Mesenchymal stem cell (in vitro differentiated cells and primary cell): ENCODE results near the gene OR13C2. TPM values are rescaled to one million over a fixed set of nuclear protein-coding genes. Genes with fewer than 3 reads are reported as not detected.
"Not testable (repeated sequence)": the region's sequence is repeated elsewhere in the genome, so short reads cannot be mapped to it uniquely, and the experiment has no call there.

Source experiments
- DNase-seq: peaks from one replicate; pipeline ENCODE4 v3.0.0-alpha.2; 2013
- H2AFZ ChIP-seq: one replicate; pipeline ENCODE4 v1.6.1; 2013; ENCODE audit warnings: low read depth, mild to moderate bottlenecking, control low read depth, inconsistent platforms, low read length, moderate library complexity
- H2AK5ac ChIP-seq: 2 replicates; pipeline ENCODE4 v1.6.1; 2013; ENCODE audit warnings: low read length, moderate library complexity, mild to moderate bottlenecking, inconsistent platforms; ENCODE audit not compliant: severe bottlenecking
- H2BK120ac ChIP-seq: one replicate; pipeline ENCODE4 v1.6.1; 2013; ENCODE audit warnings: low read depth, mild to moderate bottlenecking, inconsistent platforms, low read length, moderate library complexity
- H2BK12ac ChIP-seq, 2 experiments: one replicate each; pipeline ENCODE4 v1.6.1; 2013; ENCODE audit warnings: inconsistent platforms in 2 of 2, low read length in 2 of 2, mild to moderate bottlenecking in 2 of 2, moderate library complexity in 2 of 2, control low read depth in 1 of 2
- H2BK15ac ChIP-seq: one replicate; pipeline ENCODE4 v1.6.1; 2013; ENCODE audit warnings: mild to moderate bottlenecking, low read depth, inconsistent platforms; ENCODE audit not compliant: poor library complexity, severe bottlenecking
- H2BK5ac ChIP-seq: 2 replicates; pipeline ENCODE4 v1.6.1; 2013; ENCODE audit warnings: low read depth, mild to moderate bottlenecking, low read length, control low read depth, inconsistent platforms; ENCODE audit not compliant: poor library complexity, severe bottlenecking
- H3K14ac ChIP-seq, 2 experiments: one replicate each; pipeline ENCODE4 v1.6.1; 2013; ENCODE audit warnings: inconsistent platforms in 2 of 2, low read length in 2 of 2, control low read depth in 1 of 2, mild to moderate bottlenecking in 1 of 2, moderate library complexity in 1 of 2
- H3K18ac ChIP-seq, 2 experiments: one replicate each; pipeline ENCODE4 v1.6.1; 2013; ENCODE audit warnings: inconsistent platforms in 2 of 2, low read length in 2 of 2, control low read depth in 1 of 2, low read depth in 1 of 2, mild to moderate bottlenecking in 1 of 2
- H3K23ac ChIP-seq, 2 experiments: one replicate each; pipeline ENCODE4 v1.6.1; 2013; ENCODE audit warnings: inconsistent platforms in 2 of 2, low read length in 2 of 2, mild to moderate bottlenecking in 2 of 2, moderate library complexity in 2 of 2, control low read depth in 1 of 2
- H3K27ac ChIP-seq: 2 replicates; pipeline ENCODE4 v1.5.1; 2013; ENCODE audit warnings: mild to moderate bottlenecking, moderate library complexity, low read length, control low read depth, inconsistent platforms; ENCODE audit not compliant: poor library complexity, severe bottlenecking
- H3K27me3 ChIP-seq, 2 experiments: 2 replicates each; pipeline versions ENCODE4 v1.6.1 to v1.7.0; 2013; ENCODE audit warnings: low read length in 2 of 2, mild to moderate bottlenecking in 2 of 2, moderate library complexity in 2 of 2, control low read depth in 1 of 2, inconsistent platforms in 1 of 2; ENCODE audit not compliant: control insufficient read depth in 1 of 2, insufficient read depth in 1 of 2
- H3K36me3 ChIP-seq, 2 experiments: 2 replicates each; pipeline versions ENCODE4 v1.6.1 to v1.7.0; 2013; ENCODE audit warnings: low read length in 2 of 2, control low read depth in 1 of 2, inconsistent platforms in 1 of 2, low read depth in 1 of 2, mild to moderate bottlenecking in 1 of 2; ENCODE audit not compliant: insufficient read depth in 2 of 2, control insufficient read depth in 1 of 2
- H3K4ac ChIP-seq, 2 experiments: one replicate each; pipeline ENCODE4 v1.6.1; 2013; ENCODE audit warnings: inconsistent platforms in 2 of 2, low read length in 2 of 2, mild to moderate bottlenecking in 2 of 2, moderate library complexity in 2 of 2, control low read depth in 1 of 2, low read depth in 1 of 2
- H3K4me1 ChIP-seq: 2 replicates; pipeline ENCODE4 v1.6.1; 2013; ENCODE audit warnings: low read depth, low read length, control low read depth; ENCODE audit not compliant: control insufficient read depth, insufficient read depth
- H3K4me2 ChIP-seq: 2 replicates; pipeline ENCODE4 v1.6.1; 2013; ENCODE audit warnings: low read length, mild to moderate bottlenecking, inconsistent platforms; ENCODE audit not compliant: poor library complexity, severe bottlenecking
- H3K4me3 ChIP-seq, 2 experiments: 2 replicates each; pipeline versions ENCODE4 v1.5.1 to v1.7.0; 2013; ENCODE audit warnings: low read length in 2 of 2, mild to moderate bottlenecking in 2 of 2, control low read depth in 1 of 2, low read depth in 1 of 2; ENCODE audit not compliant: insufficient read depth in 1 of 2
- H3K79me1 ChIP-seq: replicated peaks from 2 replicates; pipeline ENCODE4 v1.6.1; 2013; ENCODE audit warnings: mild to moderate bottlenecking, control low read depth, low read length, inconsistent platforms; ENCODE audit not compliant: poor library complexity, severe bottlenecking
- H3K9ac ChIP-seq: 2 replicates; pipeline ENCODE4 v1.7.0; 2013; ENCODE audit warnings: mild to moderate bottlenecking, low read length, moderate library complexity
- H3K9me3 ChIP-seq: 2 replicates; pipeline ENCODE4 v1.7.0; 2013; ENCODE audit warnings: mild to moderate bottlenecking, low read length; ENCODE audit not compliant: control insufficient read depth
- H4K8ac ChIP-seq: one replicate; pipeline ENCODE4 v1.6.1; 2013; ENCODE audit warnings: inconsistent platforms, mild to moderate bottlenecking, low read length, moderate library complexity
- H4K91ac ChIP-seq: one replicate; pipeline ENCODE4 v1.6.1; 2013; ENCODE audit warnings: mild to moderate bottlenecking, low read length, inconsistent platforms
- WGBS: methylation state at CpG from one replicate; pipeline ENCODE4 v1.1.7; 2013; ENCODE audit warnings: mixed read lengths; 5-methylcytosine and 5-hydroxymethylcytosine counted together
- polyA plus RNA-seq, 2 experiments: library from polyadenylated mRNA; stranded (reverse); fragments of 200-250 nt; gene quantifications; one replicate each; pipeline ENCODE4 v1.2.3, GENCODE V29; 2013

The OR13C2 gene, protein sequence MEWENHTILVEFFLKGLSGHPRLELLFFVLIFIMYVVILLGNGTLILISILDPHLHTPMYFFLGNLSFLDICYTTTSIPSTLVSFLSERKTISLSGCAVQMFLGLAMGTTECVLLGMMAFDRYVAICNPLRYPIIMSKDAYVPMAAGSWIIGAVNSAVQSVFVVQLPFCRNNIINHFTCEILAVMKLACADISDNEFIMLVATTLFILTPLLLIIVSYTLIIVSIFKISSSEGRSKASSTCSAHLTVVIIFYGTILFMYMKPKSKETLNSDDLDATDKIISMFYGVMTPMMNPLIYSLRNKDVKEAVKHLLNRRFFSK
- not detected for polyA plus RNA-seq (2013, experiment 1 of 2)
- polyA plus RNA-seq (2013, experiment 2 of 2) = not detected

DNA sequence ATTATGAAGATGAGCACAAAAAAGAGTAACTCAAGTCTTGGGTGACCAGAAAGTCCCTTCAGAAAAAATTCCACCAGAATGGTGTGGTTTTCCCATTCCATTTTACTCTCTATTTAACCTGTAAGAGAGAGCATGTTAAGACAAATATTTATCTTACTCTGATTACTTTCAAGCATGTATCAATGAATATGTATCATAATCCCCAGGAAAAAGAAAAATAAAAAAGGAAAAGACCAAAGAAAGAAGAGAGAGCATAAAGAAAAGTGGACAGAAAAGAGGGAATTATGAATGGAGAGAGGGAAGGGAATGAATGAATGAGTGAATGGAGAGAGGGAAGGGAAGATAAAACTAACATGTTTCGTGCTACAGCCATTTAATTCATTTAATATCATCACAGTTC is at the start of gene OR13C2:
OR13C2 (minus strand) TSS at position 101 of the 400 bp plus-strand sequence; CDS start at position 101, 0 bp downstream.
- not testable (repeated sequence) for H3K79me1 ChIP-seq, H2BK15ac ChIP-seq, H4K91ac ChIP-seq, H3K27ac ChIP-seq, H2AFZ ChIP-seq, H2AK5ac ChIP-seq, H2BK5ac ChIP-seq, H3K14ac ChIP-seq, H3K4me2 ChIP-seq, H3K18ac ChIP-seq, DNase-seq, H4K8ac ChIP-seq, H2BK120ac ChIP-seq, H2BK12ac ChIP-seq, H3K27me3 ChIP-seq, H3K36me3 ChIP-seq, H3K23ac ChIP-seq, H3K9me3 ChIP-seq, H3K4me1 ChIP-seq, H3K9ac ChIP-seq, H3K4ac ChIP-seq, H3K4me3 ChIP-seq
- WGBS = no CpG with 5 or more reads among the region's 1 CpG

GRCh38 chr9:104635456-104635855 is 30.0 kb upstream of the OR13C2 start:
- no peaks in the 10 kb centered on the region for H3K79me1 ChIP-seq
- no peak overlapping the region for H3K4me2 ChIP-seq
- no peak overlapping the region for H2BK15ac ChIP-seq
- no peaks in the 10 kb centered on the region for H3K4me1 ChIP-seq
- peaks cover 31% of the 10 kb centered on the region for H3K9me3 ChIP-seq
- H3K14ac ChIP-seq = no peak overlapping the region
- H2BK12ac ChIP-seq = no peak overlapping the region
- no peaks in the 10 kb centered on the region for H3K36me3 ChIP-seq
- H3K27ac ChIP-seq = no peak overlapping the region
- H3K9ac ChIP-seq = no peak overlapping the region
- H3K4me3 ChIP-seq = no peak overlapping the region
- no peak overlapping the region for H2AFZ ChIP-seq
- H2AK5ac ChIP-seq = no peak overlapping the region
- H3K4ac ChIP-seq = no peak overlapping the region
- DNase-seq = no peak
- no peak overlapping the region for H3K18ac ChIP-seq
- no peak overlapping the region for H2BK120ac ChIP-seq
- no peak overlapping the region for H4K8ac ChIP-seq
- peaks cover 0 to 4% of the 10 kb centered on the region in 2 experiments for H3K27me3 ChIP-seq
- no peak overlapping the region for H3K23ac ChIP-seq
- H4K91ac ChIP-seq = no peak overlapping the region
- H2BK5ac ChIP-seq = no peak overlapping the region

DNA sequence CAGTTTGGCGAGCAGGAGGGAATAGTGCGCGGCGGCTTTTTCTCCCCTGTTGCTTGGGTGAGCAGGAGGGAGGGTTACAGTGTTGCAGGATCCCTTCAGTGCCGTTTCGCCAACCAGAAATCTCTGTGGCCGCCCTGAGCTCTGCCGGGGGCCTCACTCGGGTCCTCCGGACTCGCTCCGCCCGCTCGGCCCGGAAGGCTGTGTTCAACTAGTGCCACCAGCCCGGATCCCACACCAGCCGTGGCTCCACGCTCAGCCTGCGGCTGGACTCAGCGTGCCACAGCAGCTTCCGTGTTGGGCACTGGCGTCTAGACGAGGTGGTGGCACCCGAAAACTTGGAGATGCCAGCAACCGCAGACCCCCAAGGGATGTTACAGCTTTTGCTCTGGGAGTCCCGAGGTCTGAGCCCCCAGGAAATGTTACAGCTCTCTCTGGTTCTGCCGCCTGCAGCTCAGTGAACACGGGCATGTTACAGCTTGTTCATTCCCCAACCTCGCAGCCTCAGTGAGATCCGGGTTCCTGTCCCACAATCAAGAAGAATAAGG is 28.6 kb upstream of the OR13C2 start:
- H2BK120ac ChIP-seq = no peak overlapping the region
- no peak overlapping the region for H3K9ac ChIP-seq
- H3K36me3 ChIP-seq = no peaks in the 10 kb centered on the region
- no peak overlapping the region for H3K4me2 ChIP-seq
- H2AK5ac ChIP-seq = no peak overlapping the region
- H2BK12ac ChIP-seq = no peak overlapping the region
- no peak overlapping the region for H2BK15ac ChIP-seq
- H3K18ac ChIP-seq = no peak overlapping the region
- DNase-seq = no peak
- H3K27me3 ChIP-seq = peaks cover 0 to 4% of the 10 kb centered on the region in 2 experiments
- no peaks in the 10 kb centered on the region for H3K4me1 ChIP-seq
- no peak overlapping the region for H3K14ac ChIP-seq
- H3K4me3 ChIP-seq = no peak overlapping the region
- no peak overlapping the region for H4K8ac ChIP-seq
- H4K91ac ChIP-seq = no peak overlapping the region
- H3K27ac ChIP-seq = no peak overlapping the region
- peaks cover 20% of the 10 kb centered on the region for H3K9me3 ChIP-seq
- no peak overlapping the region for H3K4ac ChIP-seq
- H3K79me1 ChIP-seq = no peaks in the 10 kb centered on the region
- no peak overlapping the region for H3K23ac ChIP-seq
- 92% methylated on average over 30 of the region's 30 CpGs for WGBS
- no peak overlapping the region for H2BK5ac ChIP-seq
- H2AFZ ChIP-seq = no peak overlapping the region

DNA sequence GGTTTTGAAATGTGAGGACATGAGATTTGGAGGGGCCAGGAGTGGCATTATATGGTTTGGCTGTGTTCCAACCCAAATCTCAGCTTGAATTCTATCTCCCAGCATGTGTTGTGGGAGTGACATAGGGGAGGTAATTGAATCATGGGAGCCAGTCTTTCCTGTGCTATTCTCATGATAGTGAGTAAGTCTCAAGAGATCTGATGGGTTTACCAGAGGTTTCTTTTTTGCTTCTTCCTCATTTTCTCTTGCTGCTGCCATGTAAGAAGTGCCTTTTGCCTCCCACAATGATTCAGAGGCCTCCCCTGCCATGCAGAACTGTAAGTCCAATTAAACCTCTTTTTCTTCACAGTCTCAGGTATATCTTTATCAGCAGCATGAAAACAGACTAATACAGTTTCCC is 20.5 kb upstream of the OR13C2 start:
- not testable (repeated sequence) for H2BK15ac ChIP-seq, H3K4me1 ChIP-seq, H3K27ac ChIP-seq, H3K9ac ChIP-seq, H2BK12ac ChIP-seq, H2BK120ac ChIP-seq, H3K79me1 ChIP-seq, DNase-seq, H3K9me3 ChIP-seq, H3K36me3 ChIP-seq, H3K14ac ChIP-seq, H3K18ac ChIP-seq, H2AFZ ChIP-seq, H3K23ac ChIP-seq, H3K27me3 ChIP-seq, H4K91ac ChIP-seq, H3K4me2 ChIP-seq, H2BK5ac ChIP-seq, H4K8ac ChIP-seq, H3K4me3 ChIP-seq, H3K4ac ChIP-seq, H2AK5ac ChIP-seq
